AG10803 (cell line): ENCODE measurements around the gene APBB1IP.
"Not testable (repeated sequence)": the region's sequence is repeated elsewhere in the genome, so short reads cannot be mapped to it uniquely, and the experiment has no call there.

Experiments used
- DNase-seq: peaks from one replicate; pipeline ENCODE4 v3.0.0; 2010; ENCODE audit warnings: low read depth
- H3K4me3 ChIP-seq: 2 replicates; pipeline ENCODE4 v1.5.1; 2011; ENCODE audit warnings: mild to moderate bottlenecking, low read length, control low read depth
- CTCF ChIP-seq: conservative IDR thresholded peaks from 2 replicates; pipeline ENCODE4 v1.5.1; 2011; ENCODE audit warnings: mild to moderate bottlenecking, low read length, control low read depth, inconsistent platforms

The APBB1IP gene

GRCh38 chr10:26557641-26558014 is 119.5 kb downstream of the APBB1IP start:
- no peak for TF ChIP-seq CTCF
- DNase-seq = peak; percentile 58
- peak overlapping the region; percentile 31 for H3K4me3 ChIP-seq

- H3K4me3 ChIP-seq = no peak overlapping the region
- DNase-seq = no peak
- no peak for TF ChIP-seq CTCF
Observed at GRCh38 chr10:26566525-26567350, 128.6 kb downstream of the APBB1IP start.

- DNase-seq = no peak
- 0 out of 2 replicates have a peak overlapping the region, but pooled peaks have one; percentile 14 for H3K4me3 ChIP-seq
- no peak for TF ChIP-seq CTCF
Observed at GRCh38 chr10:26567351-26567721, 129.2 kb downstream of the APBB1IP start.

- TF ChIP-seq CTCF = no peak
- DNase-seq = no peak
- no peak overlapping the region for H3K4me3 ChIP-seq
Observed at GRCh38 chr10:26571655-26572054, 133.5 kb downstream of the APBB1IP start.

- no peak for TF ChIP-seq CTCF
- DNase-seq = no peak
- H3K4me3 ChIP-seq = no peak overlapping the region
Observed at GRCh38 chr10:26573674-26574073, 135.5 kb downstream of the APBB1IP start.

- no peak overlapping the region for H3K4me3 ChIP-seq
- TF ChIP-seq CTCF = no peak
- DNase-seq = no peak
Observed at GRCh38 chr10:26574783-26575182, 136.6 kb downstream of the APBB1IP start.

GRCh38 chr10:26578371-26578770 is 140.2 kb downstream of the APBB1IP start:
- not testable (repeated sequence) for H3K4me3 ChIP-seq

More at GRCh38 chr10:26578371-26578770, 140.2 kb downstream of the APBB1IP start:
- not testable (repeated sequence) for DNase-seq
